GM18867 (cell line): ENCODE results near the gene AGAP4.
"Not testable (repeated sequence)": the region's sequence is repeated elsewhere in the genome, so short reads cannot be mapped to it uniquely, and the experiment has no call there.

Experiments used
- ATAC-seq: cut with Tn5 transposase; IDR thresholded peaks from one replicate; pipeline ENCODE4 v1.9.1; 2021; ENCODE audit warnings: mild to moderate bottlenecking, moderate library complexity; ENCODE audit not compliant: unreplicated experiment

Gene AGAP4

GRCh38 chr10:45847400-45847799, at the start of gene AGAP4:
AGAP4 (minus strand) TSS chr10:45847500; CDS start chr10:45847347, 153 bp downstream.
- ATAC-seq: not testable (repeated sequence)

- ATAC-seq: not testable (repeated sequence)
Measured at GRCh38 chr10:45890721-45891120, 43.4 kb upstream of the AGAP4 start.

GRCh38 chr10:45889539-45890230, 42.4 kb upstream of the AGAP4 start:
- ATAC-seq: not testable (repeated sequence)

GRCh38 chr10:45882880-45883279, 35.6 kb upstream of the AGAP4 start:
- ATAC-seq: not testable (repeated sequence)

- not testable (repeated sequence) for ATAC-seq
Measured at GRCh38 chr10:45865404-45865803, 18.1 kb upstream of the AGAP4 start.

GRCh38 chr10:45864264-45864663, 17.0 kb upstream of the AGAP4 start:
- ATAC-seq: not testable (repeated sequence)

- ATAC-seq: not testable (repeated sequence)
Measured at GRCh38 chr10:45863632-45864031, 16.3 kb upstream of the AGAP4 start.

GRCh38 chr10:45857931-45858330, 10.6 kb upstream of the AGAP4 start:
- ATAC-seq: not testable (repeated sequence)

- ATAC-seq: not testable (repeated sequence)
Measured at GRCh38 chr10:45848467-45848866, 1.2 kb upstream of the AGAP4 start.

GRCh38 chr10:45822918-45823317, 24.4 kb downstream of the AGAP4 start:
- not testable (repeated sequence) for ATAC-seq

GRCh38 chr10:45820107-45820830, 27.0 kb downstream of the AGAP4 start:
- not testable (repeated sequence) for ATAC-seq

GRCh38 chr10:45819552-45819951, 27.7 kb downstream of the AGAP4 start:
- no peak for ATAC-seq

GRCh38 chr10:45817912-45818311, 29.4 kb downstream of the AGAP4 start:
- ATAC-seq: no peak

GRCh38 chr10:45817130-45817859, 30.0 kb downstream of the AGAP4 start:
- ATAC-seq: no peak

GRCh38 chr10:45814146-45814545, 33.2 kb downstream of the AGAP4 start:
- not testable (repeated sequence) for ATAC-seq

GRCh38 chr10:45812959-45813358, 34.3 kb downstream of the AGAP4 start:
- ATAC-seq: not testable (repeated sequence)

- no peak for ATAC-seq
Measured at GRCh38 chr10:45811075-45811474, 36.2 kb downstream of the AGAP4 start.

GRCh38 chr10:45809837-45810236, 37.5 kb downstream of the AGAP4 start:
- ATAC-seq: no peak

- not testable (repeated sequence) for ATAC-seq
Measured at GRCh38 chr10:45804996-45805395, 42.3 kb downstream of the AGAP4 start.

- ATAC-seq: not testable (repeated sequence)
Measured at GRCh38 chr10:45803060-45804010, 44.0 kb downstream of the AGAP4 start.
